Fibroblast of lung (primary cell): Measurements from ENCODE around the gene WNT5B. TPM values are rescaled to one million over a fixed set of nuclear protein-coding genes. Genes with fewer than 3 reads are reported as not detected.

Experiments
- DNase-seq, 2 donors: peaks; one replicate each; pipeline versions ENCODE4 v3.0.0 to v3.0.0-alpha.2; 2010; ENCODE audit warnings: low read depth in 2 of 2
- H2AFZ ChIP-seq: 2 replicates; pipeline ENCODE4 v1.5.1; 2012; ENCODE audit warnings: low read length, control low read depth, inconsistent platforms
- H3K27ac ChIP-seq: 2 replicates; pipeline ENCODE4 v1.5.1; 2011; ENCODE audit warnings: low read length, control low read depth; ENCODE audit not compliant: insufficient read depth
- H3K27me3 ChIP-seq: 2 replicates; pipeline ENCODE4 v1.5.1; 2011; ENCODE audit warnings: mild to moderate bottlenecking, low read length; ENCODE audit not compliant: control insufficient read depth, insufficient read depth
- H3K36me3 ChIP-seq: 2 replicates; pipeline ENCODE4 v1.5.1; 2011; ENCODE audit warnings: low read length; ENCODE audit not compliant: control insufficient read depth, insufficient read depth
- H3K4me1 ChIP-seq: 2 replicates; pipeline ENCODE4 v1.5.1; 2011; ENCODE audit warnings: low read length; ENCODE audit not compliant: control insufficient read depth, insufficient read depth; ENCODE audit errors: extremely low read depth
- H3K4me2 ChIP-seq: 2 replicates; pipeline ENCODE4 v1.5.1; 2011; ENCODE audit warnings: low read length, control low read depth; ENCODE audit not compliant: insufficient read depth; ENCODE audit errors: extremely low read depth
- H3K4me3 ChIP-seq, 4 experiments: fragments of 200-600 bp in 1 of 4; sonication (generic) in 1 of 4; replicated peaks in 1 of 4; 2 replicates each; pipeline ENCODE4 v1.5.1; 2011 to 2016; ENCODE audit warnings: low read length in 4 of 4, low read depth in 3 of 4, mild to moderate bottlenecking in 3 of 4, control low read depth in 2 of 4, inconsistent platforms in 1 of 4, mixed read lengths in 1 of 4; ENCODE audit not compliant: insufficient read depth in 1 of 4; ENCODE audit errors: control extremely low read depth in 1 of 4
- H3K79me2 ChIP-seq: 2 replicates; pipeline ENCODE4 v1.5.1; 2012; ENCODE audit warnings: mild to moderate bottlenecking, low read length, inconsistent platforms; ENCODE audit not compliant: control insufficient read depth, insufficient read depth
- H3K9ac ChIP-seq: 2 replicates; pipeline ENCODE4 v1.5.1; 2011; ENCODE audit warnings: mild to moderate bottlenecking, low read length, control low read depth; ENCODE audit not compliant: insufficient read depth
- H3K9me3 ChIP-seq: 2 replicates; pipeline ENCODE4 v1.5.1; 2012; ENCODE audit warnings: low read depth, low read length; ENCODE audit not compliant: control insufficient read depth, insufficient read depth
- H4K20me1 ChIP-seq: 2 replicates; pipeline ENCODE4 v1.5.1; 2011; ENCODE audit warnings: low read length; ENCODE audit not compliant: control insufficient read depth, insufficient read depth; ENCODE audit errors: extremely low read depth
- CTCF ChIP-seq, 2 donors: IDR thresholded peaks in 1 of 2; conservative IDR thresholded peaks in 1 of 2; 1 replicate in 1 of 2; 2 replicates in 1 of 2; pipeline ENCODE4 v1.5.1; 2011 to 2012; ENCODE audit warnings: low read length in 2 of 2, control low read depth in 1 of 2, inconsistent platforms in 1 of 2, low read depth in 1 of 2, mild to moderate bottlenecking in 1 of 2
- EZH2 ChIP-seq: IDR thresholded peaks from 2 replicates; pipeline ENCODE4 v1.5.1; 2012; ENCODE audit warnings: low read length, control low read depth, mild to moderate bottlenecking; ENCODE audit errors: missing control alignments
- polyA plus RNA-seq, 2 donors: library from polyadenylated mRNA; depleted of rRNA in 1 of 2; stranded (reverse) in 1 of 2; unstranded in 1 of 2; fragments of >200 nt; gene quantifications; 2 replicates each; pipeline ENCODE4 v1.2.1, GENCODE V29; 2011 to 2012; ENCODE audit warnings: missing spikeins in 1 of 2
- total RNA-seq: library from RNA; depleted of rRNA; stranded (reverse); fragments of >200 nt; gene quantifications from 2 replicates; pipeline ENCODE4 v1.2.1, GENCODE V29; 2014

Gene WNT5B
- total and polyA plus RNA-seq, 2 donors (not counting 1 experiment from before 2014, with no cell fraction given), result 46.9 to 105 TPM

DNA sequence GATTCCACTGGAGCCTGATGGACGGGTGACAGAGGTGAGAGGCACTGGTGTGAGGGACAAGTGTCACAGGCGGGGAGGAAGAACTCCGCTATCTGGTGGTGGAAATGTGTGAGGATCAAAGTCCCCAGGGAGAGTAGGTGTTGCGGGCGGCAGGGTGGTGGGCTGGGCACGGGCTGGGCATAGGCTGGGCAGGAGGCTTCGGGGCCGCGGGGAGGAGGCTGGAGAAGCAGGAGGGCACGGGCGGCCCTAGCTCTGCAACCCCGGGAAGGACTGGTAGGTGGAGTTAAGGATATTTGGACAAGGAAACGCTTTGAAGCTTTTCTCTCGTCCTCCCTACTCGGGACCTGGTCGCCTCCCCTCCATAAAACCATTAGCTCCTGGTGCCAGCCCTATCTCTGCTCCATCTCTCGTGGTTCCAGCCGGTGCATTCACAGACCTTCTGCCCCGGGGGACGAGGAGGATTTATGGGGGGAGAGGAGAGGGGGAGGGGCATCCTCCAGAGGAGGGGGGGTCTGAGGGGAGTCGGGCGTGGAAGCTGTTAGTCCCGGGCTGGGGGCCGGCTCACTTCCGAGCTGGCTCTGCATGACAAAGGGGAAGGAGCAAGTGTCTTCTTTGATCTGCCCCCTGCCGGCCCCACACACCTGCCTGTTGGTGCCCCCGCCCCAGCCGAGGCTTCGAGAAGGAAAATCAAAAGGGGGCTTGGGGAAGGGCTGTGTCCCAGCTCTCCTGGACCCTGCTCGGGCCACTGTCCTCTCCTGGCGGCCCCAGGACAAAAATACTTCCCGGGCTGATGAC, 504 bp downstream of the WNT5B start:
- peak overlapping the region; percentile 64 for H3K4me2 ChIP-seq
- H3K79me2 ChIP-seq, result peaks cover 5% of the 10 kb centered on the region

GRCh38 chr12:1630133-1630826, 1.2 kb downstream of the WNT5B start:
- H3K36me3 ChIP-seq, result peaks cover 4% of the 10 kb centered on the region
- H3K4me2 ChIP-seq, result peak overlapping the region; percentile 64
- H4K20me1 ChIP-seq, result no peaks in the 10 kb centered on the region
- H2AFZ ChIP-seq, result no peak overlapping the region
- H3K9ac ChIP-seq, result peak overlapping the region; percentile 11
- peak in 1 of 2 donors; percentile 29 for DNase-seq
- no peaks in the 10 kb centered on the region for H3K27me3 ChIP-seq
- no peaks in the 10 kb centered on the region for H3K9me3 ChIP-seq
- peaks cover 9% of the 10 kb centered on the region for H3K4me1 ChIP-seq
- H3K27ac ChIP-seq, result no peak overlapping the region
- TF ChIP-seq CTCF (conservative IDR thresholded peaks at IDR 0.05 in 1 of 2, IDR thresholded peaks at IDR 0.05 in 1 of 2; ENCODE audit: low read depth in 1 of 2, low read length in 2 of 2) (peak; percentile 3 to 18), EZH2 (no peak)
- H3K79me2 ChIP-seq, result peaks cover 6% of the 10 kb centered on the region
- H3K4me3 ChIP-seq, result peak overlapping the region; percentile 11 to 49 (median 30)

More for the DNA sequence above, 504 bp downstream of the WNT5B start:
- Histone ChIP-seq H3K27ac (no peak overlapping the region), H3K36me3 (peaks cover 4% of the 10 kb centered on the region), H3K9me3 (no peaks in the 10 kb centered on the region), H3K27me3 (no peaks in the 10 kb centered on the region), H4K20me1 (no peaks in the 10 kb centered on the region), H2AFZ (no peak overlapping the region), H3K4me3 (peak overlapping the region; percentile 11 to 49 (median 26)), H3K4me1 (peaks cover 15% of the 10 kb centered on the region), H3K9ac (no peak overlapping the region)
- peak in 1 of 2 donors; percentile 14 for TF ChIP-seq CTCF (conservative IDR thresholded peaks at IDR 0.05 in 1 of 2, IDR thresholded peaks at IDR 0.05 in 1 of 2; ENCODE audit: low read depth in 1 of 2, low read length in 2 of 2)
- TF ChIP-seq EZH2, result no peak
- DNase-seq, result no peak

- no peak overlapping the region for H3K4me2 ChIP-seq
- H3K9me3 ChIP-seq, result no peaks in the 10 kb centered on the region
- H3K79me2 ChIP-seq, result peaks cover 6% of the 10 kb centered on the region
- peaks cover 9% of the 10 kb centered on the region for H3K4me1 ChIP-seq
- H3K9ac ChIP-seq, result no peak overlapping the region
- no peak for TF ChIP-seq CTCF (conservative IDR thresholded peaks at IDR 0.05 in 1 of 2, IDR thresholded peaks at IDR 0.05 in 1 of 2; ENCODE audit: low read depth in 1 of 2, low read length in 2 of 2)
- no peak for TF ChIP-seq EZH2
- no peaks in the 10 kb centered on the region for H4K20me1 ChIP-seq
- H2AFZ ChIP-seq, result no peak overlapping the region
- H3K36me3 ChIP-seq, result peaks cover 4% of the 10 kb centered on the region
- peak; percentile 47 to 62 for DNase-seq
- H3K4me3 ChIP-seq, result no peak overlapping the region
- no peaks in the 10 kb centered on the region for H3K27me3 ChIP-seq
- H3K27ac ChIP-seq, result peak overlapping the region; percentile 24
Observed at GRCh38 chr12:1630827-1631591, 2.0 kb downstream of the WNT5B start.
